Stimulated activated naive CD8-positive, alpha-beta T cell treated with anti-CD3 and anti-CD28 coated beads, Interleukin-15, Interleukin-2, amounts not matched to agents 100 U/mL and 50 U/mL, for 24 hours (primary cell): ENCODE data around the gene CACNA2D4.

ENCODE experiments used
- ATAC-seq: fragments of 150-1000 bp; cut with Tn5 transposase; one replicate; pipeline ENCODE4 v1.10.0; 2021
- DNase-seq: peaks from one replicate; pipeline ENCODE4 v3.0.0; 2021

Gene CACNA2D4

DNA sequence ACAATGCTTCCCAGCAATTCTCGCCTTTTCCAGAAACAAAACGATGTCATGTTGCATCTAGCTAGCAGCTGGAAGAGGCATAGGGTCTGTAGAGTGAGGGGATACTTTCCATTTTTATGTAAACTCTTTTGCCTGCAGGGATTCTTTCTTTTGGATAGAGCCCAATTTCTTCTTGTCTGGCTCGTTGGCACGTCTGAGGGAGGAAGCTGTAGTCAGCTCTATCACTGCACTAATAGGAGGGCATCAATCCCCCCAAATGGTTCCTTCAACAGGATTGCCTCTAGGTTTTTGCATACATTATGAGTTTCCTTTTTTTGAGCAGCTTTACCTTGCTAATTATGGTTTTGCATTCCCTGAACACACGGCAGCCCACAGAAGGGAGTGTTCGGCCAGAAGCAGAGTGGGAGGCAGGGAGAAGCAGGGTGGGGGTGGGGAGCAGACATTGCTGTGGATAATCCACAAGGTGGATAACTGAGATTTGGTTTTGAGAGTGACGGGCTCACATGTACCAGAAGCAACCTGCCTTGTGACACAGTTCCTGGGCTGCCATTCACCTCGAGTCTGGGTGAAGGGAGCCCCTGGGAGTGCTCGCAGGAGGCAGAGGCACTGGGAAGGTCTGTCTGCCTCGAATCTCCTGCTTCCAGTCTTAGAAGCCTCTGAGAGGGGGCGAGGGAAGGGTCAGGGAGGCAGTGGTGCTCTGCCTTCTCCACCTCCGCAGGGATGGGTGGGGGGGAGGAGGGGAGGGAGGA lies 73.6 kb downstream of the CACNA2D4 start:
- ATAC-seq (no peak), DNase-seq (no peak)

DNA sequence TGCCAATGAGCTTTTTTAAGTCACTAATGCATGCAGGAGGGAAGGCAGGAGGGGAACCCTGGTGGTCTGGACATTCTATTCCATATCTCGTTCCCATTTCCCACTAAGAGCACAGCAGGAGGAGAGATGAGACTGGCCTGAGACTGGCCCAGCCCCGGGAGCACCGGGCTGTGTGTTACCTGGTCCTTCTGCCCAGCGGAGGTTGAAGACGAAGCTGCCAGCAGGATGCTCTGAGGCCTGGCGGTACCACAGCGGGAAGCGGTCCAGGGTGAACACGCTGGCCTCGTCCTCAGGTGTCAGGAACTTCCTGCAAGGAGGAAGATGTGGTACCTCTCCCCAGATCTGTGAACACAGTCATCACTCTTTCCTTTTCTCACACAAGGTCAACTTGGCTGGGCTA lies 74.2 kb downstream of the CACNA2D4 start:
- no peak for ATAC-seq
- no peak for DNase-seq

DNA sequence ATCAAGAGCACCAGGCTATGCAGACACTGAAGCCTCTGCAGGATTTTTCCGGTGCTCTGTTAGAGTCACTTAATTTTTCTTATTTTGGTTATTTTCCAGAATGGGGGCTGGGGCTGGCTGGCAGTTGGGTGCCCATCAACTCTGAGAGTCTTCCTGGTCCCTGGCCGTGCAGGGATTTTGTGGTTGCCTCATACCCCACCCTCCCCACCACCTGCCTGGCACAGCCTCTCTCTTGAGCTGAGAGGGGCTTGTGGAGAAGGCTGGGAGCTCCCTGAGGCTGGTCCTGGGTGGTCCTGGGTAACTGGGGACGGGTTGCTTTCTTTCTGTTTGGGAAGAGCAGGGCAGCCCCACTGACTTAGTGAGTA lies 74.8 kb downstream of the CACNA2D4 start:
- no peak for DNase-seq
- ATAC-seq, result no peak

GRCh38 chr12:1842905-1843640 lies 75.4 kb downstream of the CACNA2D4 start:
- DNase-seq, result no peak
- ATAC-seq, result no peak

DNA sequence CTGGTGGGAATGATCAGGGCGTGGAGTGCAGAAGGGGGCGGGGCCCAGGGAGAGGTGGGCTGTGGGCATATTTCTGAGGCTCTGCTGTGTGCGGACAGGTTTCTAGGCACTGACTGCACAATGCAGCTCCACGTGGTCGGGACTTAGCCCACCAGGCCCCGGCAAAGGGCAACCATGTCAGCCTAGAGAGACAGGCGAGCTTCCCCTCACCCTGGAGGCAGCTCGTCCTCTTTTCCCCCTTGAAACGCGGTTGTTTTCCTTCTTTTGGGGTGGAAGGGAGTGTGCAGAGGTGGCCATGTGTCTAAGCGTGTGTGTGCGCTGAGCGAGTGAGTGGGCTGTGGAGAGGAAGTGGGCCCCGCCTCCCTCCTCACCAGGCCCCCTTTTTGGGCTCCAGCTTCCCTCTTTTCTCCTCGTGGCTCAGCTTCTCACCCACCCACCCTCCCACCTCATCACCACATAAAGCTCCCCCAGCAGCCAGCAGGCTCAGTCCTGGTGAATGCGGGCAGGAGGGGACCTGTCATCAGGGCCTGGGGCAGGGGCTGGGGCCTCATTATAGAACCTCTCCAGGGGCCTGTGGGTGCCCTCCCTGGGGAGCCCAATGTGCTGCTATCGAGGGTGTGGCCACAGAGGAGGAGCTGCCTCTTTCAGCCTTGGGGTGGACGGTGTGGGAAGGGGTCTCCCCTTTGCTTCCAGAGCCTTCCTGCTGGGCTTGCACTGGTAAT lies 76.1 kb downstream of the CACNA2D4 start:
- DNase-seq (no peak), ATAC-seq (no peak)

DNA sequence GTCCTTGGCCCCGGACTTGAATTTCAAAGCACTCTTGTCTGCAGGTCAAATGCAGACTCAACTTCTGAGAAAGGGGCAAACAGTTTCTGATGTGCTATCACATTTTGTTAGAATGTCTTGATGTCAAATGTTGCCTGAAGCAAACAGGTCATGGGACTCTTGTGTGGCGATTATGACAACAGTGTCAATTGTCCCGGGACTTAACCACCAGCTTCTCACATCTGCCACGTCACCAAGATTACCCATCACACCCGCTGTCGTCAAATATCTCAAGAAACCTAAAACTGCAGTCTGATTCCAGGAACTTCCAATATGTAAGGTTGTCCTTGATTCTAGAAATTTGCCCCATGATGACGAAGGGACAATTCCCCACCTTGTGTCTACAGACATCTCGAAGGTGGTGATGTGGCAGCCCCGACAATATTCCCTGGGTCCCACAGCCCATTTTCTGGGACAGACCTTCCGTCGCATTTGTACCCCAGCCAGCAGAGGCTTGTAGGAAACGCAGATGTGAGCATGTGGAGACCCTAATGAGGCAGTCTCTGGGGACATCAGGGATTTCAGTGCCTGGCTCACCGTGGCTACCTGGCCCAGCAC lies 76.8 kb downstream of the CACNA2D4 start:
- ATAC-seq (no peak), DNase-seq (no peak)

DNA sequence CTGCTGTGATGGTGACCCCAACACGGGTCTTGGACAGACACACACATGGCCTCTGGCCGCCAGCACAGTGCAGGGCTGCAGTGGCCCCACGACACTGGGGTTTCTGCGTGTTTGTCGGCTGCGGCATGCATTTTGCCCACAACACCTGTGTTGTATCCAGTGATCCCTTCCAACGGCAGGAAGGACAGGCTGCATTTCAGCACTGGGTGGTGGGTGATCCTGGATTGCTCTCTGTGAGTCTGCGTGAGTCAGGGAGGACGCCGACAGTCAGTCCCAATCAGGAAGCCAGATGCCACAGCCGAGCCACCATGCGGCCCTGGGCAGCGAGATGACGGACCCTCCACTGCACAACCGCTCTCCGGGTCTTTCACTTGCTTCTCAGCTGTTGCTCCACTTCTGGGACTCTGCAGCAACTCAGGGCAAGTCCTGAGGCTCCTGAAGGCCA lies 77.4 kb downstream of the CACNA2D4 start:
- DNase-seq (no peak), ATAC-seq (no peak)

DNA sequence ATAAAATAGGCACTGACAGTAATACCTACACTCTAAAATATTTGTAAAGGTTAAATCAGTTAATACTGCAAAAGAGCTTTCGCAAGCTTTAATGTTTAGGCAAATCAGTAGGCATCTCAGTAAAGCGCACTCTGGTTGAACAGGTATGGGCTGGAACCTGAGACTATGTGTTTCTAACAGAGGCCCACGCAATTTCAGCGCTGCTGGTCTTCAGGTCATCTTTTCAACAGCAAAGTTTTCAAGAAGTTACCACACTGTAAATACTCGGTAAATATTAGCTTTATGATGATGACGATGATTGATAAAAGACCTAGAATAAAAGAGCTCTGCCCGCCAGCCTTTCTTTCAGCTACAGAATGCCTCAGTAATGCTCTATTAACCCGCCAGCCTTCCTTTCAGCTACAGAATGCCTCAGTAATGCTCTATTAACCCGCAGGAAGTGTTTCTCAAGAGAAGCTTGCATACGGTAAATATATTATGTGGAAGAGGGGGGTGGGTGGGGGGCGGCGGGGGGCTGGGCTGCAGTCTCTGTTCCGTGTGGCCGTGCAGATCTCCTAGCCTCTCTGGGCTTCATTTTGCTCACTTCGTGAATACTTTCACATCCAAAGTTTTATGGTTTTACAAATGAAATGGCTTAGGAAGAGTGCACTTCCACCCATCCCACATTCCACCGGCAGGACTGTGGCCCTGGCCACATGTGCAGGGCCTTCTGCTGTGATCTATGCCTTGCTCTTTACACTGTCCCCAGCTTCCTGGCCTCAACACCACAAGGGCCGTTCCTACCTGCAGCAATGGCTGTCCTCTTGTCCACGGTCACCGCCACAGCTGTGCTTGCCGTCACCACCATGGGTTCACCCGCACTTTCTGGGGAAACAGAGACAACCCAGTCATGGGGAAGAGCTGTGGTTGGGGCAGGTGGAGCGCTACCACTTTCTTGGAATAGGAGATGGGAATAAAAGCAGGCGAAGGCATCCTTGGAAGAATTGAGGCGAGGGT lies 78.2 kb downstream of the CACNA2D4 start:
- DNase-seq (no peak), ATAC-seq (no peak)

GRCh38 chr12:1839464-1839863 lies 79.0 kb downstream of the CACNA2D4 start:
- no peak for ATAC-seq
- no peak for DNase-seq

GRCh38 chr12:1838994-1839365 lies 79.5 kb downstream of the CACNA2D4 start:
- ATAC-seq (no peak), DNase-seq (no peak)

- ATAC-seq (no peak), DNase-seq (no peak)
Observed at GRCh38 chr12:1838205-1838993, 80.1 kb downstream of the CACNA2D4 start.

- DNase-seq, result no peak
- ATAC-seq, result no peak
Observed at GRCh38 chr12:1837541-1838204, 80.8 kb downstream of the CACNA2D4 start.

DNA sequence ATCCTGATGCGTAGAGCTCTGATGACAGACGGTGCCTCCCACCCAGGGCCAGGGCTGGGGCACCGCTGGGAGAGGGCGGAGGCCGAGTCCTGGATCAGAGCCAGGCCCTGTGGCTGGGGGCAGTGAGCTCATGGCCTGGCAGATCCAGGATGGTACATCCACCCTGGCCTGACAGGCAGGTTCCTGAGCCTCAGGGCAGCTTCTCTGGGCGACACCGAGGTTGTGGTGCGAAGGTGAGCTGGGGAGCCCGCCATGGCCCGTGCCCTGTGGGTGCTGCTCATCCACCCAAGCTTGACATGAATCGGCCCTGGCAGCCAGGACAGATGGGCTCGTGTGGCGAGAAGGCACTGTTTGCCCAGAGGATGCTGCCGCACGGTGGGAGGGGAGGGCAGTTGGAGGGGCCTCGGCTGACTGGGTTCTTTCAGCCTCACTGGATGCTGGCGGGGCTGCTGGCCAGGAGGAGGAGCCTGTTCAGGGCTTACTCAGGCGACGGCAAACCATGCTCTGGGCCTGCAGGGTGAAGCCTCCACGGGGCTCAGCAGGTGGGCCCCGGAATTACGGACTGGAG lies 81.5 kb downstream of the CACNA2D4 start:
- ATAC-seq, result no peak
- DNase-seq, result no peak

DNA sequence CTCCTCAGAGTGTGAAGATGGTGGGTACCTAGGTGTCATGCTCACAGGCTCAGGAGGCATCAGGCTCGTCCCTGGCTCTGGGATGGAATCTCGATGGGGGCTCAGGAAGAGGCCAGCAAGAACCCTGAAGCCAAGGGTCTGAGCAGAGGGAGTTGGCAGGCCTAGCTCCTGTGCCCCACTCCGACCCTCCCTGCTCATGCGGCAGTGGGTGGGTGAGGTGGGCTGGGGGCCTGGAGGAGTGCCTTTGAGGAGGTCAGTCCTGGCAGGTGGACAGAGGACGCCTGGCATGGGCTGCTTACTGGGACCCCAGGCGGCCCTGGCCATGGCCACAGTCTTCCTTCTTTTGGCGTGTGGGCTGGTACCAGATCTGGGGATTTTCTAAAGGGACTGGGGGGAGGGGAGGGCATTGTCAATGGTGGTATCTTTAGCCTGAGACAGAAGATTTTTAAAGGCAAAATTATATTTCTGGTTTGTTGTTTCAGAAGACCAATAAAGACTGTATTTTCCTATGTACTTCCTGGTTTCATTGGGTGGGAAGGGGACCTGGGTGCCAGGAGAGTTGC lies 82.1 kb downstream of the CACNA2D4 start:
- ATAC-seq (no peak), DNase-seq (no peak)

DNA sequence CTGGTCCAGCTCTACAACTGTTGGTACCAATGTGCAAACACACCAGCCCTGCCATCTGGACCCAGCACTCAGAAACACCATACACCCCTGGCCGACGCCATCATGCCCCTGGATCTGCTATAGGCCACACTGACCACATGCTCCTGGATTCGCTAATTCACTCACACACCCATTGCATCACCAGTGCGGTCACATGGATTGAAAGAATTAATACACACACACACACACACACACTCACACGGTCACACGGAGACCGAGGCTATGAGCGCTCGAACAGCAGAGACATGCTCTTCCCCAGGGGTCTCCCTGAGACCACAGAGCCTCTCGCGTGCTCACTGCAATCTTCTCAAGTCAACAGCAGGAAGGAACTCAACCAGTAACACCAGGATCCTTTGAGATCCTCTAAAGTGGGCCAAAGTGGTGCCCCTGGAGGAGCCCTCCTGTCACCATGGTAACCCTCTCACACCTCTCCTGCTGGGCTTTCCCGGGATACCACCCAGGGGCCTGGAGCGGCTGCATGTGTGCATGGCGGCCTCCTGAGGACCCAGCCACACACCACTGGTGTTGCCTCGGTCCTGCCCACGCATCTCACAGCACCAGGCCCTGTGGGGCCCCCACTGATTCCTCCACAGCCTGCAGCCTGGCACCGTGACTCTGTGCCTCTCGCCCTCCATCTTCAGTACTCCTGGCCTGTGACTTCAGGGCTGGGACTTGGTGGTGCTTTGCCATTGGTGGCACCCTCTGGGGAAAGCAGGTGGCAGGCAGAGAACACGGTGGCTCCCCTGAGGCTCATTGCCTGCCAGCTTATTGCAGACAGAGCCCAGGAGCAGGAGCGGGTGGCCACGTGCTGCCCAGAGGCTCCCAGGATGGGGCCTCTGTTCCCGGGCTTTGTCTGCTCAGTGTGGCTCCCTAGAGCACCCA lies 83.0 kb downstream of the CACNA2D4 start:
- no peak for ATAC-seq

GRCh38 chr12:1834186-1834925 lies 84.1 kb downstream of the CACNA2D4 start:
- no peak for DNase-seq
- ATAC-seq, result no peak

More for the DNA sequence above, 83.0 kb downstream of the CACNA2D4 start:
- DNase-seq, result no peak

DNA sequence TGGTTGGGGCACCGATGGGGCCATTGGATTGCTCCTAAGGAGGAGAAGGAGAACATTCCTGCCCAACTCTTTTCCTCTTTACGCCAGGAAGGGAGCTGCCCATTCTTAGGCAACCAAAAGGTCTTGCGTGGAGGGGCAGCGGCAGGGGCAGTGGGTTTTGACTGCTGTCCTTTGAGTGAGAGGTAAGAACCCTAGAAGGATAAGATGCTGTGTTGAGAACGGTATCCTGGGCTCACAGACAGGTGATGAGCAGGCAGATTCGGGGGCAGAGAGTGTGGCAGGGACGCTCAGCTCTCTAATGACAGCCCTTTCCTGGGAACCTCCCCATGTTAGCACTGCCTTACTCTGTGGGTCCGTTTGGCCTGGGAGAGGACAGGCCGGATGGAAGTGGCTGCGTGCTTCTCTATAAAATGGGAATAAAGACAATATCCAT lies 84.8 kb downstream of the CACNA2D4 start:
- DNase-seq (no peak), ATAC-seq (no peak)
